MM.1S (cell line): ENCODE results near the gene GSN.

Source experiments
- DNase-seq: peaks from one replicate; pipeline ENCODE4 v3.0.0-alpha.2; 2015
- H2AFZ ChIP-seq: fragments of 300-600 bp; sonication (generic); 2 replicates; pipeline ENCODE4 v1.6.0; 2016; ENCODE audit warnings: antibody characterized with exemption, low read length
- H3F3A ChIP-seq: fragments of 300-600 bp; sonication (generic); 2 replicates; pipeline ENCODE4 v1.6.1; 2016; ENCODE audit warnings: mild to moderate bottlenecking, antibody characterized with exemption, low read length, moderate library complexity, mixed read lengths; ENCODE audit not compliant: insufficient read depth
- H3K27ac ChIP-seq: fragments of 300-600 bp; sonication (generic); 2 replicates; pipeline ENCODE4 v1.5.1; 2016; ENCODE audit warnings: mild to moderate bottlenecking, low read length
- H3K27me3 ChIP-seq: fragments of 300-600 bp; sonication (generic); replicated peaks from 2 replicates; pipeline ENCODE4 v1.6.0; 2016; ENCODE audit warnings: low read length; ENCODE audit not compliant: insufficient read depth
- H3K36me3 ChIP-seq: fragments of 300-600 bp; sonication (generic); replicated peaks from 2 replicates; pipeline ENCODE4 v1.6.1; 2016; ENCODE audit warnings: mild to moderate bottlenecking, low read length, mixed read lengths; ENCODE audit not compliant: insufficient read depth
- H3K4me1 ChIP-seq: fragments of 300-600 bp; sonication (generic); 2 replicates; pipeline ENCODE4 v1.6.1; 2016; ENCODE audit warnings: low read length, mixed read lengths
- H3K4me2 ChIP-seq: fragments of 300-600 bp; sonication (generic); 2 replicates; pipeline ENCODE4 v1.6.0; 2016; ENCODE audit warnings: low read depth, low read length
- H3K4me3 ChIP-seq: fragments of 300-600 bp; sonication (generic); 2 replicates; pipeline ENCODE4 v1.5.1; 2016; ENCODE audit warnings: low read length, mixed read lengths
- H3K79me2 ChIP-seq: fragments of 300-600 bp; sonication (generic); 2 replicates; pipeline ENCODE4 v1.6.1; 2016; ENCODE audit warnings: mixed run types, low read length, mixed read lengths
- H3K9ac ChIP-seq: fragments of 300-600 bp; sonication (generic); 2 replicates; pipeline ENCODE4 v1.6.1; 2016; ENCODE audit warnings: low read length, mixed read lengths
- H3K9me2 ChIP-seq: fragments of 300-600 bp; sonication (generic); replicated peaks from 2 replicates; pipeline ENCODE4 v1.6.1; 2016; ENCODE audit warnings: mild to moderate bottlenecking, low read length, mixed read lengths; ENCODE audit not compliant: insufficient read depth
- H3K9me3 ChIP-seq: fragments of 300-600 bp; sonication (generic); replicated peaks from 2 replicates; pipeline ENCODE4 v1.6.1; 2016; ENCODE audit warnings: mild to moderate bottlenecking, low read length, mixed read lengths; ENCODE audit not compliant: insufficient read depth
- H4K20me1 ChIP-seq: fragments of 300-600 bp; sonication (generic); 2 replicates; pipeline ENCODE4 v1.6.1; 2016; ENCODE audit warnings: mild to moderate bottlenecking, low read length, moderate library complexity, mixed read lengths; ENCODE audit not compliant: insufficient read depth
- CTCF ChIP-seq: fragments of 300-600 bp; sonication (generic); IDR thresholded peaks from 2 replicates; pipeline ENCODE4 v1.5.1; 2016; ENCODE audit warnings: antibody characterized with exemption, low read length, mixed read lengths
- EZH2 ChIP-seq: fragments of 300-600 bp; sonication (generic); optimal IDR thresholded peaks from 2 replicates; pipeline ENCODE3; 2017; ENCODE audit warnings: low read depth, mild to moderate bottlenecking, antibody characterized with exemption, low read length, mixed read lengths
- EZH2phosphoT487 ChIP-seq: fragments of 300-600 bp; sonication (generic); IDR thresholded peaks from 2 replicates; pipeline ENCODE4 v1.6.1; 2018; ENCODE audit warnings: antibody characterized with exemption, low read length

The GSN gene

GRCh38 chr9:121364077-121364476 lies 96.1 kb downstream of the GSN start:
- Histone ChIP-seq H2AFZ (no peak overlapping the region), H3F3A (peaks cover 16% of the 10 kb centered on the region), H3K9ac (no peak overlapping the region), H3K36me3 (no peaks in the 10 kb centered on the region), H3K9me2 (no peaks in the 10 kb centered on the region), H3K4me2 (no peak overlapping the region), H3K79me2 (no peaks in the 10 kb centered on the region), H3K9me3 (no peaks in the 10 kb centered on the region), H3K4me3 (no peak overlapping the region), H3K27me3 (peaks cover 10% of the 10 kb centered on the region; the same call in 1 of the 2 replicates), H4K20me1 (no peaks in the 10 kb centered on the region), H3K4me1 (peaks cover 23% of the 10 kb centered on the region), H3K27ac (no peak overlapping the region)
- DNase-seq: no peak
- no peak for TF ChIP-seq CTCF
- TF ChIP-seq EZH2phosphoT487: no peak
- TF ChIP-seq EZH2: no peak

GRCh38 chr9:121364886-121365285 lies 96.9 kb downstream of the GSN start:
- H3K36me3 ChIP-seq: no peaks in the 10 kb centered on the region
- H3K9me3 ChIP-seq: no peaks in the 10 kb centered on the region
- no peak overlapping the region for H3K4me3 ChIP-seq
- H3K4me2 ChIP-seq: no peak overlapping the region
- DNase-seq: no peak
- H3K9ac ChIP-seq: no peak overlapping the region
- H3K4me1 ChIP-seq: peaks cover 17% of the 10 kb centered on the region
- no peak overlapping the region for H2AFZ ChIP-seq
- no peaks in the 10 kb centered on the region for H3K79me2 ChIP-seq
- H4K20me1 ChIP-seq: no peaks in the 10 kb centered on the region
- H3K9me2 ChIP-seq: no peaks in the 10 kb centered on the region
- peaks cover 12% of the 10 kb centered on the region; the same call in 1 of the 2 replicates for H3K27me3 ChIP-seq
- no peak overlapping the region for H3K27ac ChIP-seq
- no peak for TF ChIP-seq CTCF
- TF ChIP-seq EZH2phosphoT487: no peak
- TF ChIP-seq EZH2: no peak
- peaks cover 8% of the 10 kb centered on the region for H3F3A ChIP-seq

GRCh38 chr9:121365564-121365963 lies 97.6 kb downstream of the GSN start:
- Histone ChIP-seq H3F3A (peaks cover 1% of the 10 kb centered on the region), H3K27me3 (peaks cover 12% of the 10 kb centered on the region; the same call in 1 of the 2 replicates), H3K9me2 (no peaks in the 10 kb centered on the region), H3K4me2 (no peak overlapping the region), H4K20me1 (no peaks in the 10 kb centered on the region), H3K9ac (no peak overlapping the region), H3K79me2 (no peaks in the 10 kb centered on the region), H3K4me1 (peaks cover 11% of the 10 kb centered on the region), H3K36me3 (no peaks in the 10 kb centered on the region), H3K27ac (no peak overlapping the region), H3K4me3 (no peak overlapping the region), H2AFZ (no peak overlapping the region), H3K9me3 (no peaks in the 10 kb centered on the region)
- TF ChIP-seq CTCF (no peak), EZH2 (no peak), EZH2phosphoT487 (no peak)
- DNase-seq: no peak
